ENCODE results near the gene ZNF319. TPM values are rescaled to one million over a fixed set of nuclear protein-coding genes. Genes with fewer than 3 reads are reported as not detected.

ZNF319 gene
- total RNA-seq: 10 to 100 TPM; 19.3 to 19.6 TPM

GRCh38 chr16:57999971-58000705 is at the start of gene ZNF319:
TSS of gene ZNF319 (minus strand) at chr16:58000672. CDS start at chr16:57998265, 2,407 bp downstream.

GRCh38 chr16:58025351-58026138 is 25.1 kb upstream of the ZNF319 start, which contains the start of gene MMP15:
TSS of gene MMP15 (plus strand) at chr16:58025754. CDS start at chr16:58026351, 597 bp downstream.

GRCh38 chr16:58000706-58001676 is 519 bp upstream of the ZNF319 start, which contains the start of gene USB1:
TSS of gene USB1 (plus strand) at chr16:58001407. CDS start at chr16:58001484, 77 bp downstream.

GRCh38 chr16:57970970-57971369 is 29.5 kb downstream of the ZNF319 start, which contains the start of gene CNGB1:
TSS of gene CNGB1 (minus strand) at chr16:57971128. CDS start at chr16:57967286, 3,842 bp downstream.

Other genes with a start within 250 kb of the ZNF319 start
- gene KIFC3, start 198.2 kb downstream of the ZNF319 start, total RNA-seq: not detected
- gene CNGB1, start 29.5 kb downstream of the ZNF319 start, total RNA-seq: not detected
- 10 to 100 TPM; 44.2 to 48.9 TPM for gene USB1, start 735 bp upstream of the ZNF319 start, total RNA-seq
- gene MMP15, start 25.1 kb upstream of the ZNF319 start, total RNA-seq: under 1 TPM; 0.63 to 0.99 TPM
- 10 to 100 TPM; 34.1 to 40.8 TPM for gene CFAP20, start 128.7 kb upstream of the ZNF319 start, total RNA-seq
- 10 to 100 TPM; 66.3 to 70.5 TPM for gene CSNK2A2, start 197.4 kb upstream of the ZNF319 start, total RNA-seq

All from activated naive CD4-positive, alpha-beta T cell treated with anti-CD3 and anti-CD28 coated beads, Interleukin-2, amount 10 ng/mL, durations not matched to agents 5 hours and 36 hours (primary cell).